CD4-positive, alpha-beta T cell (primary cell): Measurements from ENCODE around the gene HADH. TPM values are rescaled to one million over a fixed set of nuclear protein-coding genes. Genes with fewer than 3 reads are reported as not detected.

Experiments used
- ATAC-seq: fragments of 200-7000 bp; cut with Tn5 transposase; one replicate; pipeline ENCODE4 v1.10.0; 2022; ENCODE audit warnings: mild to moderate bottlenecking; ENCODE audit not compliant: poor library complexity
- CTCF ChIA-PET: fragments of 350-600 bp; sonication (Branson Sonifier 250); formaldehyde crosslinking; loops from one replicate; lab custom pipeline; 2021; ENCODE audit warnings: antibody characterized with exemption, inconsistent platforms; lab: Charles Lee
- POLR2A ChIA-PET: fragments of 350-600 bp; sonication (Branson Sonifier 250); formaldehyde crosslinking; loops from one replicate; lab custom pipeline; 2021; ENCODE audit warnings: antibody characterized with exemption, inconsistent platforms; lab: Charles Lee
- DNase-seq, 14 experiments: peaks; one replicate each; pipeline ENCODE4 v3.0.0-alpha.2; 2013 to 2020; ENCODE audit warnings: mixed read lengths in 2 of 14
- H3K27ac ChIP-seq, 2 donors: one replicate each; pipeline versions ENCODE4 v1.5.1 to v1.7.0; 2013; ENCODE audit warnings: low read length in 2 of 2, low read depth in 1 of 2, mild to moderate bottlenecking in 1 of 2
- H3K27me3 ChIP-seq, 2 experiments: 1 replicate in 1 of 2; 2 replicates in 1 of 2; pipeline versions ENCODE4 v1.6.1 to v1.7.0; 2013; ENCODE audit warnings: low read length in 2 of 2, control low read depth in 1 of 2, mild to moderate bottlenecking in 1 of 2, moderate library complexity in 1 of 2; ENCODE audit not compliant: insufficient read depth in 2 of 2, control insufficient read depth in 1 of 2
- H3K36me3 ChIP-seq: one replicate; pipeline ENCODE4 v1.6.1; 2013; ENCODE audit warnings: low read length, control low read depth; ENCODE audit not compliant: insufficient read depth
- H3K4me1 ChIP-seq: one replicate; pipeline ENCODE4 v1.6.1; 2013; ENCODE audit warnings: low read length, control low read depth; ENCODE audit not compliant: insufficient read depth
- H3K4me3 ChIP-seq: one replicate; pipeline ENCODE4 v1.5.1; 2013; ENCODE audit warnings: mild to moderate bottlenecking, low read length, moderate library complexity
- H3K9me3 ChIP-seq, 2 experiments: 1 replicate in 1 of 2; 2 replicates in 1 of 2; pipeline versions ENCODE4 v1.6.1 to v1.7.0; 2013; ENCODE audit warnings: low read length in 2 of 2, mild to moderate bottlenecking in 2 of 2, control low read depth in 1 of 2, moderate library complexity in 1 of 2; ENCODE audit not compliant: control insufficient read depth in 1 of 2, insufficient read depth in 1 of 2
- H3K27ac Mint-ChIP-seq: one replicate; pipeline ENCODE4 v1.8.0; 2020; ENCODE audit warnings: mixed read lengths
- H3K27me3 Mint-ChIP-seq: one replicate; pipeline ENCODE4 v1.8.0; 2021; ENCODE audit warnings: mixed read lengths
- H3K36me3 Mint-ChIP-seq: one replicate; pipeline ENCODE4 v1.8.0; 2021; ENCODE audit warnings: low read depth, mixed read lengths
- H3K4me1 Mint-ChIP-seq: one replicate; pipeline ENCODE4 v1.8.0; 2021; ENCODE audit warnings: low read depth, mixed read lengths
- H3K4me3 Mint-ChIP-seq: one replicate; pipeline ENCODE4 v1.8.0; 2020; ENCODE audit warnings: mild to moderate bottlenecking, mixed read lengths
- H3K9me3 Mint-ChIP-seq: one replicate; pipeline ENCODE4 v1.8.0; 2020; ENCODE audit warnings: mixed read lengths
- intact Hi-C, 2 experiments: fragments of 100-400 bp; cut with DNase I in 1 of 2; cut with micrococcal nuclease in 1 of 2; formaldehyde crosslinking; loops; one replicate each; pipeline versions ENCODE4 v1.15.1 to v1.9.0; 2023 to 2025; cut with DNase I, micrococcal nuclease
- total RNA-seq, 174 experiments: library from RNA in 2 of 174; stranded (reverse) in 2 of 174; gene quantifications; one replicate each; pipeline ENCODE4 v1.2.3 and lab custom pipeline; 2021 to 2026
- TF ChIP-seq, protein P1 (sequence below): fragments of 200-600 bp; IDR thresholded peaks from one replicate; pipeline ENCODE4 v1.8.0; 2022; ENCODE audit warnings: antibody characterized with exemption, mild to moderate bottlenecking

The HADH gene
- total RNA-seq, 2 experiments from 2014 or later: 16.1 to 16.3 TPM

DNA sequence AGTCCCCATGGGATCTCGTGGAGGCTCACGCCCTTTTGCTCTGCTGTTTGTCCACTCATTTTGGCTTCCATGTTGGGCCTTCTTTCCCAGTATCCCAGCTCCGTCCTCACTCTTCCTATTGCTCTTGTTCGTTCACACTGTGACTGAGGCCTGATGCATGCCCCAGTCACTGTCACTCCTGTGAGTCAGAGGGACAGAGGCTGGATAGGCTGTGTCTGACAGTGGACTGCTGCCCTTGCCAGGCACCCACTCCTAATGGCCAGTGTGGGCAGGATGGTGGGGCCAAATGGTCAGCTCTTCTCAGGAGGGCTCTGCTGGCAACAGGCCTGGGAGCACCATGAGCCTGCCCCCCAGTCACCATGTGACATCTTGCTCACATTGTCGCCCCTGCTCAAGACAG is 40.0 kb downstream of the HADH start:
- H3K27me3 ChIP-seq: no peaks in the 10 kb centered on the region
- Mint-ChIP-seq H3K27ac (peak overlapping the region; percentile 81), H3K4me3 (no peak overlapping the region), H3K27me3 (no peaks in the 10 kb centered on the region), H3K36me3 (peaks cover 31% of the 10 kb centered on the region), H3K9me3 (no peaks in the 10 kb centered on the region), H3K4me1 (peaks cover 61% of the 10 kb centered on the region)
- ATAC-seq (peak; percentile 7), DNase-seq (peak in 1 of 14 experiments; percentile 33)
- POLR2A ChIA-PET: interaction anchor here (0.7 to 3.4 kb wide), 28 partner anchors 10 to 550 kb away, joined by 3 to 21 read pairs (median 6); no protein-coding TSS in a partner anchor
- TF ChIP-seq, protein P1, sequence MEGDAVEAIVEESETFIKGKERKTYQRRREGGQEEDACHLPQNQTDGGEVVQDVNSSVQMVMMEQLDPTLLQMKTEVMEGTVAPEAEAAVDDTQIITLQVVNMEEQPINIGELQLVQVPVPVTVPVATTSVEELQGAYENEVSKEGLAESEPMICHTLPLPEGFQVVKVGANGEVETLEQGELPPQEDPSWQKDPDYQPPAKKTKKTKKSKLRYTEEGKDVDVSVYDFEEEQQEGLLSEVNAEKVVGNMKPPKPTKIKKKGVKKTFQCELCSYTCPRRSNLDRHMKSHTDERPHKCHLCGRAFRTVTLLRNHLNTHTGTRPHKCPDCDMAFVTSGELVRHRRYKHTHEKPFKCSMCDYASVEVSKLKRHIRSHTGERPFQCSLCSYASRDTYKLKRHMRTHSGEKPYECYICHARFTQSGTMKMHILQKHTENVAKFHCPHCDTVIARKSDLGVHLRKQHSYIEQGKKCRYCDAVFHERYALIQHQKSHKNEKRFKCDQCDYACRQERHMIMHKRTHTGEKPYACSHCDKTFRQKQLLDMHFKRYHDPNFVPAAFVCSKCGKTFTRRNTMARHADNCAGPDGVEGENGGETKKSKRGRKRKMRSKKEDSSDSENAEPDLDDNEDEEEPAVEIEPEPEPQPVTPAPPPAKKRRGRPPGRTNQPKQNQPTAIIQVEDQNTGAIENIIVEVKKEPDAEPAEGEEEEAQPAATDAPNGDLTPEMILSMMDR: no peak
- intact Hi-C loops: loop anchor here (1.0 to 10.0 kb wide), 9 partner anchors 20 to 543 kb away; partner anchors contain the start of gene LEF1 (in 1 of the 2)
- peaks cover 20% of the 10 kb centered on the region for H3K36me3 ChIP-seq
- peaks cover 36% of the 10 kb centered on the region for H3K4me1 ChIP-seq
- no peaks in the 10 kb centered on the region for H3K9me3 ChIP-seq
- H3K4me3 ChIP-seq: no peak overlapping the region
- CTCF ChIA-PET: interaction anchor here (0.6 to 3.8 kb wide), 50 partner anchors 10 to 559 kb away, joined by 3 to 44 read pairs (median 6); partner anchors contain the start of gene LEF1
- peak overlapping the region in 1 of 2 donors; percentile 42 for H3K27ac ChIP-seq

DNA sequence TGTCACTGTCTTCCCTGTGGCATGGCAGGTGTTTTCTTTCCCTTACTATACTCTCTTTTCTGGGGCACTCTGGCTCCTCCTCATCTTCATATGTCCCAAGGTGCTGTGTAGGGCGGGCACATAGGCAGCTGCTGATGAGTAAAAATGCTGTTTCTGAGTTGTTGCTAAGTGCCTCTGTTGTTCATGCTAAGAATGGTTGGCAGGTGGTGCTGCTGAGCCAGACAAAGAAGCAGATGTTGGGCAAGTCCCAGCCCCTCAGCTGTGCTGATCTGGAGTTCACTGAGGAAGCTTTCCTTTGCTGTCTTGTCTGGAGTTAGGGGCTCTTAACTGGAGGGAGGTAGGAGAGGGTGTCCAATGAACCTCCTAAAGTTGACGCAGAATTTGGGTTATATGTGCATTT is 40.6 kb downstream of the HADH start:
- Histone ChIP-seq H3K27ac (peak overlapping the region in 1 of 2 donors; percentile 42), H3K36me3 (peaks cover 17% of the 10 kb centered on the region), H3K9me3 (no peaks in the 10 kb centered on the region), H3K27me3 (no peaks in the 10 kb centered on the region), H3K4me3 (no peak overlapping the region), H3K4me1 (peaks cover 37% of the 10 kb centered on the region)
- Mint-ChIP-seq H3K27me3 (no peaks in the 10 kb centered on the region), H3K4me3 (peak overlapping the region; percentile 64), H3K9me3 (no peaks in the 10 kb centered on the region), H3K4me1 (peaks cover 67% of the 10 kb centered on the region), H3K27ac (peak overlapping the region; percentile 81), H3K36me3 (peaks cover 31% of the 10 kb centered on the region)
- intact Hi-C loops: loop anchor here (1.0 to 10.0 kb wide), 8 partner anchors 19 to 542 kb away; partner anchors contain the start of gene LEF1 (in 1 of the 2)
- ATAC-seq: peak; percentile 87
- peak; percentile 52 to 88 (median 70) for DNase-seq
- ChIA-PET POLR2A (interaction anchor here (0.7 to 3.4 kb wide), 29 partner anchors 11 to 549 kb away, joined by 3 to 21 read pairs (median 5); no protein-coding TSS in a partner anchor), CTCF (interaction anchor here (0.6 to 3.8 kb wide), 58 partner anchors 9 to 764 kb away, joined by 3 to 44 read pairs (median 6); partner anchors contain the start of gene LEF1)
- TF ChIP-seq, protein P1: peak; percentile 69

DNA sequence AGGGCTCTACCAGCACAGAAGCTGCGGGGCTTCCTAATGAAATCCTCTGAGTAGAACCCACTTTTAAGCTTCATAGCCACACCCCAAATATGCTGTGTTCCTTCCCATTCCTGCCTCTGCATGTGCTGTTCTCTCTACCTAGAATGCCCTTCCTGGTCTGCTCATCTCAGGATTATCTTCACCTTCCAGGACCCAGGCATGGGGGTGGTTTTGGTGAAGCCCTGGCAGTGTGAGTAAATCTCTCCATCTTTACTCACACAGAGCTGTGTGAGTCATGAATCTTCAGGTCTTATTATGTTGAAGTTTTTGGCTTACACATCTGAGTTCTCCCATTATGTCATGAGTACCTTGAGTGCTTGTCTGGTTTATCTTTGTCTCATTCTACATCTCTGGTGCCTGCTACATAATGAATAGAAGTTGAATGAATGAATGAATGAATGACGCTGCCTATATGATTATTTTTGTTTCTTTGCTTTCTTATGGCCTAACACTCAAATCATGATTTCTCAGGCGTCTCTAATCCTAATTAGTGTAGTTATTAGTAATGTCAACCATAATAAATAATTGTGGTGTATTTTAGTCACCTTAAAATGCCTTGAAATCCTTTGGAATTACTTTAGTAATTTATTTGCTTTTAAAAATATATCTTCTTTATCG is 41.9 kb downstream of the HADH start:
- Mint-ChIP-seq H3K36me3 (peaks cover 31% of the 10 kb centered on the region), H3K27ac (peak overlapping the region; percentile 81), H3K4me1 (peaks cover 78% of the 10 kb centered on the region), H3K4me3 (no peak overlapping the region), H3K27me3 (no peaks in the 10 kb centered on the region), H3K9me3 (no peaks in the 10 kb centered on the region)
- intact Hi-C loops: loop anchor here (2.0 to 10.0 kb wide), 5 partner anchors 41 to 313 kb away; partner anchors contain the start of gene LEF1 (in 1 of the 2)
- Histone ChIP-seq H3K4me1 (peaks cover 47% of the 10 kb centered on the region), H3K9me3 (no peaks in the 10 kb centered on the region), H3K4me3 (no peak overlapping the region), H3K36me3 (peaks cover 17% of the 10 kb centered on the region), H3K27ac (peak overlapping the region in 1 of 2 donors; percentile 42), H3K27me3 (no peaks in the 10 kb centered on the region)
- POLR2A ChIA-PET: interaction anchor here (1.1 to 3.4 kb wide), 14 partner anchors 15 to 540 kb away, joined by 3 to 21 read pairs (median 9); no protein-coding TSS in a partner anchor
- CTCF ChIA-PET: interaction anchor here (0.8 to 3.8 kb wide), 13 partner anchors 12 to 540 kb away, joined by 3 to 44 read pairs (median 6); no protein-coding TSS in a partner anchor
- peak in 1 of 14 experiments; percentile 50 for DNase-seq
- ATAC-seq: no peak
- TF ChIP-seq, protein P1: no peak
